Fibroblast of skin of right quadriceps (primary cell): Measurements from ENCODE around the gene UFL1.

ENCODE experiments used
- DNase-seq: peaks from one replicate; pipeline ENCODE4 v3.0.0-alpha.2; 2013

The UFL1 gene

DNA sequence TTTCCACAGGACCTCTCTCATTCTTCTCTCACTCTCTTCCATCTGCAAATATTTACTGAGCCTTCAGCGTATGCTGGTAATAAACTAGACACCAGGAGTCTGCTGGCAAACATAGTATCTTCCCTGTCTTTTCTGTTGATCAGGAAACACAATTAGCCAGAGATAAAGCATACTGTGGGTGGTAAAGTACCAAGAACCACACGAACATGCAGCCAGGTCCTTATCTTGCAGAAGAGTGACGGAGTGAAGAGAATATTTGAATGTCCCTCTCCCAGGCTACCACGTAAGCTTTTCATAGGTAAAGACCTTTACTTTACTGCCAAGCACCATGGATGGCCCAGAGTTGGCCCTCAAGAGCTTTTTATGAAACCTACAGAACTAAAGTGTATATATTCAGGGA lies 54.6 kb downstream of the UFL1 start:
- no peak for DNase-seq

- DNase-seq, result no peak
Observed at GRCh38 chr6:96582021-96582420, 60.4 kb downstream of the UFL1 start.

DNA sequence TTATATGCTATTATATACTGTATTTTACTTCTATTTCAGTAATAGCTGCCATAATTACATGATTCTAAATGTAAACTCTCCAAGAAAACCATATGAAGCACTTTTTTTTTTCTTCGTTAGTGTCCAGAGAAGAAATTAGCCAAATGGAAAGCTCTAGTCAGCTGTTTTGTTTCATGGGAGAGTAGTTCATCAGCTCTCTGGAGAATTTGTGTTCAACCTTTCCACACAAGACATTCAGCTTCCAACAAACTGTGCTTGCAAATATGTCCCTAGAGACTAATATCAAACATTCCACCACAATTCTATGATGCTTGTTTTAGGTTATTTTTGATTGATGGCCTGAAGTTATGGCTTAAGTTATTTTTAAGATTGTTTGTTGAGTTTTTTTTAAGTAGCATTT lies 60.8 kb downstream of the UFL1 start:
- DNase-seq, result no peak

DNA sequence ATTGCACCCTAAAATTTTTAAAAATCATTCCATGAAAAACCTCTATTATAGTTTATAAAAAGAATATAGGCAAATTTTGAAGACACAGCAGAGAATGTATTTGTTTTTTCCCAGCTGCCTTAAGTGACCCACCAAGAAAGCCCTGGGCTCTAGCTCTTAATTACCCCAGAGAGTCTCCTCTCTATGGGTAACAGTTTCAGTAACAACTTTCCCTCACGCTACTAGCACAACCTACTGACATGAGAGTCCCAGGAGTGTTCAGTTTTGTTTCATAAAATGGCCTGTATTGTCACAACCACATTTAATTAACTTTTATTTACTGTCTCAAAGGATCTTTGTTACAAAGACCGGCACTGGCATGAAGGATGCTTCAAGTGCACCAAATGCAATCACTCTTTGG lies 82.8 kb downstream of the UFL1 start:
- no peak for DNase-seq
